ENCODE measurements around the gene STIM1.

The STIM1 gene

GRCh38 chr11:3952715-3953114, 97.3 kb downstream of the STIM1 start:
- no peak for DNase-seq (ENCODE audit: low read depth in 2 of 2)

- no peak for DNase-seq (ENCODE audit: low read depth in 2 of 2)
Measured at GRCh38 chr11:3953327-3953726, 97.9 kb downstream of the STIM1 start.

GRCh38 chr11:3954448-3955298, 99.2 kb downstream of the STIM1 start:
- no peak for DNase-seq (ENCODE audit: low read depth in 2 of 2)

GRCh38 chr11:3955299-3955665, 99.8 kb downstream of the STIM1 start:
- no peak for DNase-seq (ENCODE audit: low read depth in 2 of 2)

- no peak for DNase-seq (ENCODE audit: low read depth in 2 of 2)
Measured at GRCh38 chr11:3956038-3956437, 100.6 kb downstream of the STIM1 start.

GRCh38 chr11:3956748-3957147, 101.3 kb downstream of the STIM1 start:
- no peak for DNase-seq (ENCODE audit: low read depth in 2 of 2)

- no peak for DNase-seq (ENCODE audit: low read depth in 2 of 2)
Measured at GRCh38 chr11:3957437-3957836, 102.0 kb downstream of the STIM1 start.

GRCh38 chr11:3958281-3958680, 102.8 kb downstream of the STIM1 start:
- no peak for DNase-seq (ENCODE audit: low read depth in 2 of 2)

- no peak for DNase-seq (ENCODE audit: low read depth in 2 of 2)
Measured at GRCh38 chr11:3959015-3959902, 103.8 kb downstream of the STIM1 start.

GRCh38 chr11:3959903-3960265, 104.4 kb downstream of the STIM1 start:
- no peak for DNase-seq (ENCODE audit: low read depth in 2 of 2)

GRCh38 chr11:3962406-3962840, 107.0 kb downstream of the STIM1 start:
- DNase-seq (ENCODE audit: low read depth in 2 of 2) = no peak

- DNase-seq (ENCODE audit: low read depth in 2 of 2) = no peak
Measured at GRCh38 chr11:3964056-3964455, 108.6 kb downstream of the STIM1 start.

GRCh38 chr11:3964935-3965604, 109.6 kb downstream of the STIM1 start:
- DNase-seq (ENCODE audit: low read depth in 2 of 2) = no peak

- DNase-seq (ENCODE audit: low read depth in 2 of 2) = no peak
Measured at GRCh38 chr11:3967695-3968094, 112.2 kb downstream of the STIM1 start.

- DNase-seq (ENCODE audit: low read depth in 2 of 2) = no peak
Measured at GRCh38 chr11:3969200-3969599, 113.7 kb downstream of the STIM1 start.

GRCh38 chr11:3969613-3970012, 114.1 kb downstream of the STIM1 start:
- DNase-seq (ENCODE audit: low read depth in 2 of 2) = no peak

- no peak for DNase-seq (ENCODE audit: low read depth in 2 of 2)
Measured at GRCh38 chr11:3970108-3970507, 114.6 kb downstream of the STIM1 start.

GRCh38 chr11:3971756-3972404, 116.4 kb downstream of the STIM1 start:
- no peak for DNase-seq (ENCODE audit: low read depth in 2 of 2)

GRCh38 chr11:3972431-3972830, 117.0 kb downstream of the STIM1 start:
- no peak for DNase-seq (ENCODE audit: low read depth in 2 of 2)

- no peak for DNase-seq (ENCODE audit: low read depth in 2 of 2)
Measured at GRCh38 chr11:3977078-3977477, 121.6 kb downstream of the STIM1 start.

GRCh38 chr11:3981084-3981633, 125.7 kb downstream of the STIM1 start:
- DNase-seq (ENCODE audit: low read depth in 2 of 2) = no peak

GRCh38 chr11:3982431-3982830, 127.0 kb downstream of the STIM1 start:
- no peak for DNase-seq (ENCODE audit: low read depth in 2 of 2)
